Peyer's patch (tissue), 4 donors: ENCODE measurements around the gene DDIT4.

Source experiments
- POLR2A ChIP-seq, 2 donors: fragments of 450-650 bp; IDR thresholded peaks; one replicate each; pipeline ENCODE4 v1.5.1; 2017; ENCODE audit warnings: antibody characterized with exemption in 2 of 2, mild to moderate bottlenecking in 2 of 2, moderate library complexity in 2 of 2
- TF ChIP-seq, protein P1 (sequence below), 6 experiments: fragments of 450-650 bp in 4 of 6; fragments of 200-600 bp in 2 of 6; sonication (generic) in 1 of 6; IDR thresholded peaks; one replicate each; pipeline ENCODE4 v1.5.1; 2017 to 2019; ENCODE audit warnings: antibody characterized with exemption in 6 of 6, mild to moderate bottlenecking in 3 of 6, moderate library complexity in 1 of 6

DNA sequence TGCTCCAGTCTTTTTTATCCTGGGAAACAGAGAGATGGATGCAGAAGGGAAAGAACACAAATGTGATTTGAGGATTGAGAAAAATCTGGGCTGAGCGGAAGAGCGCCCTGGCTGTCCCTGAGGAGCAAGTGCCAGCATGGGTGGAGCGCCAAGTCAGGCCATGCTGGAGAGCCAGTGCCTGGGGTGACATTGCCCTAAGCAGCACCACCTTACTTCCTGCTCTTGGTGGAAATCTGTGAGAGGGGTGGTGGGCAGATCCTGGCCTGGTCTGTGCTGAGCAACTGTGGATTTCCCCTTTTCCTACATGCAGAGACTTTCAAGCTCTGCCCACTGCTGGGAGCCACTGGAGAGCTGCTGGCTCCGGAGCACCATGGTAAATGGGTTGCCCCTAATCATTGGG, 36.9 kb downstream of the DDIT4 start:
- TF ChIP-seq, protein P1, sequence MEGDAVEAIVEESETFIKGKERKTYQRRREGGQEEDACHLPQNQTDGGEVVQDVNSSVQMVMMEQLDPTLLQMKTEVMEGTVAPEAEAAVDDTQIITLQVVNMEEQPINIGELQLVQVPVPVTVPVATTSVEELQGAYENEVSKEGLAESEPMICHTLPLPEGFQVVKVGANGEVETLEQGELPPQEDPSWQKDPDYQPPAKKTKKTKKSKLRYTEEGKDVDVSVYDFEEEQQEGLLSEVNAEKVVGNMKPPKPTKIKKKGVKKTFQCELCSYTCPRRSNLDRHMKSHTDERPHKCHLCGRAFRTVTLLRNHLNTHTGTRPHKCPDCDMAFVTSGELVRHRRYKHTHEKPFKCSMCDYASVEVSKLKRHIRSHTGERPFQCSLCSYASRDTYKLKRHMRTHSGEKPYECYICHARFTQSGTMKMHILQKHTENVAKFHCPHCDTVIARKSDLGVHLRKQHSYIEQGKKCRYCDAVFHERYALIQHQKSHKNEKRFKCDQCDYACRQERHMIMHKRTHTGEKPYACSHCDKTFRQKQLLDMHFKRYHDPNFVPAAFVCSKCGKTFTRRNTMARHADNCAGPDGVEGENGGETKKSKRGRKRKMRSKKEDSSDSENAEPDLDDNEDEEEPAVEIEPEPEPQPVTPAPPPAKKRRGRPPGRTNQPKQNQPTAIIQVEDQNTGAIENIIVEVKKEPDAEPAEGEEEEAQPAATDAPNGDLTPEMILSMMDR (IDR thresholded peaks at IDR 0.05): no peak
- TF ChIP-seq POLR2A (IDR thresholded peaks at IDR 0.05): no peak
